NCI-H460 (cell line): ENCODE data around the gene BPHL. TPM values are rescaled to one million over a fixed set of nuclear protein-coding genes. Genes with fewer than 3 reads are reported as not detected.
"Not testable (repeated sequence)": the region's sequence is repeated elsewhere in the genome, so short reads cannot be mapped to it uniquely, and the experiment has no call there.

Source experiments
- DNase-seq: peaks from one replicate; pipeline ENCODE4 v3.0.0-alpha.2; 2016; ENCODE audit warnings: low read depth; ENCODE audit errors: extremely low read depth
- total RNA-seq: library from RNA; depleted of rRNA; stranded (reverse); fragments of >200 nt; shearing (Covaris generic); gene quantifications from 2 replicates; pipeline ENCODE4 v1.2.3, GENCODE V29; 2014

Gene BPHL
- total RNA-seq, 1 experiment from 2014 or later = 14.9 TPM

DNA sequence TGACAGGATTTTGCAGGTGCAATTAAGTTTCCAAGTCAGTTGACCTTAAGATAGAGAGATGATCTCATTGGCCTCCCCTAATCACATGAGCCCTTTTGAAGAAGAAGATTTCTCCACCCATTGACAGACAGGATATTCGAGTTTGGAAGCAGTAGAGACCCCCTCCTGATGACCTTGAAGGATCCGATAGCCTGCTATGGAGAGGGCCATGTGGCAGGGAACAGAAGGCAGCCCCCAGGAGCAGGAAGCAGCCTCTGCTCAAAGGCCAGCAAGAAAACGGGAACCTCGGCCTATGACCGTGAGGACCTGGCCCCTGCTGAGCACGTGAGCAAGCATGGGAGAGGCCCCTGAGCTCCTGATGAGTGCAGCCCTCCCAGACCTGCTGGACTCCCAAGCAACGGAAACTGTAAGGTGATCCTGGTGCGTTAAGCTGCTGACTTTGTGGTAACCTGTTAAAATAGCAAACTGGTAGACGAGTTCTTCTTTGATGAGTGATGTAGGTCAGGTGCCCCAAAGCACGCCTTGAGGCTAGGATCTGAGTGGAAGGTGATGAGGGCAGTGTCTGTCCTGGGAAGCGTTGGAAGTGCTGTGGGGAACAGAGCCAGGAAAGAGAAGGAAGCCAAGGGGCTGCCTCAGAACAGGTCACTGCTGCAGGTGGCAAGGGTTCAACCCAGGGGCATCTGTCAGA is 57.3 kb downstream of the BPHL start:
- no peak for DNase-seq

DNA sequence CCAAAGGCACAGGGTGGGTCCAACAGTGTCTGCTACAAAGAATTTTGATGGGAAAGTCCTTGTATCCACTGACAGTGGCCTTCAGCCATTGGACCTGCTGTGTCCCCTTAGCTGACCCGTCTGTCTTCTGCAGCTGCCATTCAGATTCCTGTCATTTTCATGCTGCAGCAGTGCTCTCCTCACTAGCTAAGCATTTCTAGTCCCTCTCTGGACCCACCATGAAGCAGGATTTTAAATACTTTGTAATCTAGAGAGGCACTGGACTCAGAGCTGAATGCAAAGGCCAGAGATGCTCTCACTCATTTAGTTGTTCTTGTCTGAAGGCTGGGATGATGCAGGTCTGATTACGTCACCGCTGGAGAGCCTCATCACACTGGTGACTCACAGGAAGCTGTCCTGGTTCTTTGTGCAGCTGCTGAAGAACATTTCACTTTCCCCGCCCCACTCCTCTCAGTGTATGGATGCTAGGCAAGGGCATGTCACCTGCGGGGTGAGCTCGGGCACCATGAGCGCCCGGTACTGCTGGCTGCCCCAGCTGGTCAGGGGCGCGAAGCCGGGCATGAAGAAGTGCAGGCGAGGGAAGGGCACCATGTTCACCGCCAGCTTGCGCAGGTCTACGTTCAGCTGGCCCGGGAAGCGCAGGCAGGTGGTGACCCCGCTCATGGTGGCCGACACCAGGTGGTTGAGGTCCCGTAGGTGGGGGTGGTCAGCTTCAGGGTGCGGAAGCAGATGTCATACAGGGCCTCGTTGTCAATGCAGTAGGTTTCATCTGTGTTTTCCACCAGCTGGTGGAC is 58.2 kb downstream of the BPHL start:
- DNase-seq = peak; percentile 72

DNA sequence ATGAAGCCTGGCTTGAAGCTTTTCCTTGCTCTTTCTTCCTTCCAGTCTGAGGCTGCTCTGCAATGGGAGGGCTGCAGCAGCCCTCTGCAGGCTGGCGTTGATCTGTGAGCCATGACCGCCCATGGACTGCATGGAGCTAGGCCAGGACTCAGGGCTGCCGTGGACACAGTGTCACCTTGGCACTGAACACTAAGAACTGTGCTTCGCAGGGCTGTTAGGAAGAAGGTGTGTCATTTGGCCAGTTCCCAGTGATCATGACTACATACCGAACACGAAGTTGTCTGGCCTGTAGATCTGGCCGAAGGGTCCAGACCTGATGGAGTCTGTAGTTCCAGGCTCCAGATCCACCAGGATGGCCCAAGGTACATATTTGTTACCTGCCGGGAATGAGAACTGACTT is 60.2 kb downstream of the BPHL start:
- not testable (repeated sequence) for DNase-seq

DNA sequence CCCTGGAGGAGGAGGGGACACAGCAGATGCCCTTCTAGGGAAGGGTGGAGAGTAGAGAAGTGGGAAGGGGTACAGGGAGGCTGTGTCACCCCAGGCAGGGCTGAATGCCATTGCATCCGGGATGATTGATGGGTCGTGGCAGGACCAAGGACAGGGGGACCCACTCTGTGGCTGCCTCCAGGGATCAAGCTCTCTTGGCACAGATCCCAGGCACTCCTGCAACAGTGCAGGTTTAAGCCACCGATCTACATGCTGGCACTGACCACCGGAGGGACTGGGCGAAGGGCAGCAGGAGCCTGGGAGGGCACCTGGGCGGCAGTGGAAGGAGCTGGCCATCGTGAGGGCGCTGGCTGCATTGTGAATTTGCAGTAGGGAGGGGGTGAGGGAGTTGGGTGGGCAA is 61.4 kb downstream of the BPHL start:
- not testable (repeated sequence) for DNase-seq

DNA sequence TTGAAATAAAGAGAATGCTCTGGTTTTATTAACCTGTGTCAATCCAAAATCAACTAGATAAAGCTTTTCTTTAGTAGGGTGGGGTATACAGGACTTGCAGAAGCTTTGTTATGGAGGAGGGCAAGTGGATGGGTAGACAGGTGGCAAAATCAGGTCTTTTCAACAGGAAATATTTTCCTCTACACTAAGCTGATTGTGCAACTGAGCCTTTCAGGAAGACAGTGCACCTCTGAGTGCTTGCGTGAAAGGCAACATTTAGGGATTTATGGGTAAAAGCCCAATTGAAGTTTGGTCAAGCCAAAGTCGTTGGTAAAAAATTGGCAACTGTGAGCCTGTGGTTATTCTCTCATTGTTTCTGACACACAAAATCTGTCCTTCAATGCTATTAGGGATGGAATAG is 62.6 kb downstream of the BPHL start:
- DNase-seq = no peak

DNA sequence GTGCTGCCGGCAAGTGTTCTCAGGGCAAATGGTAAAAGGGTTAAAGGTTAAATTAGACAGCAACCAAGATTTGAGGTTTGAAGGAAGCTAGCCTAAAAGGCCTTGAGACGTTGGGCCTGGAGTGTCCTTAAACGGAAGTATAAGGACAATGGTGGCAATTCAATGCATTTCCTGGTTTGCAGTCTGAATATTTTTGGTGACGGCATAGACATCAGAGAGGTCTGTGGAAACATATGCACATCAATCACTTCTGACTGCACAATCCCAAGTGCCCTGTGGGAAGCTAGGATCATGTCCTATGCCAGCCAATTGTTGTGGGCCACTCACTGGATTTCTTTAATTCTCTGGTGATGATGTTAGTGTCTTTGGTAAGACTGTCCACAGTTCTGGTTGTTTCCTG is 64.6 kb downstream of the BPHL start:
- no peak for DNase-seq

DNA sequence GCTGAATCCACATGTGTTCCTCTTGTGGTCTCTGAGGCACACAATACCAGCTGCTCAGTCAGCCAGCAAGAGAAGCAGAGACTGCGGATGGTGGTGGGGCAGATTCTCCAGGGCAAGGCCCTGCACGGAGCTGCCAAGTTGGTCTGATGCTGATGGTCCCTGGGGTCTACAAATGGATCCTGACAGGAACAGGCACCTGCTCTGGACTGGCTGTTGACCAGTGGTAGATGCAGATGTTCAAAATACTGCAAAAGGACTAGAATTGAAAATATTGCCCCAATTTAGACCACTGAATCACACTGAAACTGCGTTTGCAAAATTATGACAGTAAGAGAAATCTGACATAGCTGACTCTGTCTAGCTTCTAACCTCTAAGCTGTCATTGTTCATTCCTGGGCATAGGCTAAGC is 68.5 kb downstream of the BPHL start:
- no peak for DNase-seq

DNA sequence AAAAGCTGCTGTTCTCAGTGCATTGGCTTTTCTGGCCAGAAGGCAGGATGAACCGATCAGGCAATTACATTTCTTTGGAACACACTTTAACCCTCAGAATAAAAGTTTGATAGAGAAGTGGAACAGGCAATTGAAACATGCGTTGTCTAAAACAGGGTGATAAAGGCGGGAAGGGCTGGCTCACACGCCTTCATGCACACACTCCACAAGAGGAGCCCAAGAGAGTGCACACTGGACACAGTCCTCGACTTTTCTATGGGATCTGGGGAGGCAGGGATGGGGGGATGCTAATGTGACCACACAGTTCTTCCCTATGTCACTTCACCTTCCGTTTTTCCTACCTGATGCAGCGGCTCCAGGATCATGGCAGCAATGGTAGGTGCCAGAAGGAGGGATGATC is 69.8 kb downstream of the BPHL start:
- no peak for DNase-seq

DNA sequence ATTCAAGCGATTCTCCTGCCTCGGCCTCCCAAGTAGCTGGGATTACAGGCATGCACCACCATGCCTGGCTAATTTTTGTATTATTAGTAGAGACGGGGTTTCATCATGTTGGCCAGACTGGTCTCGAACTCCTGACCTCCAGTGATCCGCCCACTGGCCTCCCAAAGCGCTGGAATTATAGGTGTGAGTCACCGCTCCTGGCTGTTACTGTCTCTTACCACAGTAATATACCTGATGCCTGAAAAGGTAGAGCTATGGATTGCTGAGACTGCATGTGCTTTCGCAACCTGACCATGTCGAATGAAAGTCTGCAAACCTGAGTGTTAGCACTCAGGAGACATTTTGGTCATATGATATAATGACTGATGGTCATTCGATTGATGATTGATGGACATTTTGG is 70.7 kb downstream of the BPHL start:
- not testable (repeated sequence) for DNase-seq

DNA sequence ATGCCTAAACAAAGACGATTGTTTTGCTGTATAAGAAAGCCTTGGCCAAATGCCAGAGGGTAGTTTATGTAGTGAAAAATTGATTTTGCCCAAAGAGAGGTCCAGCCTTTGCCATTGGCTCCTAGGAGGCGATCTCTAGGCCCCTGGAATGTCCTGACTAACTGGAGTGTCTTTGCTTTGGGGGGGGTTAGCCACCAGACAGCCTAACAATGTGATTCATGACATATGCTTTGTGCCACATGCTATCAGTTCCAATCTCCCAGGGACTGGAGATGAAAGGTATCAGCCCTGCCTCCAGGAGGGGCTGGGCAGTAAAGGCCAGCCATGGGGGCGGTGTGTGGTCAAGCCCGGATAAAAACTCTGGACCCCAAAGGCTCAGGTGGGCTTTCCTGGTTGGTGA is 71.5 kb downstream of the BPHL start:
- DNase-seq = no peak

DNA sequence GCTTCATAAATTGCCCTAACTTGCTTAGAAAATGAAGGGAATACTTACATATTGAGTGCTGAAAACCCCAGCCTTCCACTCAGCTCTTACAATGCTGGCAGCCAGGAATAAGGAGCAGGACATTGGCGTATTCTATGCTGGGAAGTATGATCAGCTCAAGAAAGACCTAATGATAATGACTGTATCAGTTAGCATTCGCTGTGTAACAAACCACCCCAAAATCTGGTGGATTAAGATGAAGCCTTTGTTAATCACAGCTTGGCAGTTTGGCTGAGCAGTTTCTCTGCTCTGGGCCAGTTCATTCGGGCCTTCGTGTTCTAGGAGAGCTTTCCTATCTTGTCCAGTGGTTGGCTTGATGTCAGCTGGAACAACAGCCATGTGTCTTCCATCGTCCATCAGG is 72.3 kb downstream of the BPHL start:
- no peak for DNase-seq

DNA sequence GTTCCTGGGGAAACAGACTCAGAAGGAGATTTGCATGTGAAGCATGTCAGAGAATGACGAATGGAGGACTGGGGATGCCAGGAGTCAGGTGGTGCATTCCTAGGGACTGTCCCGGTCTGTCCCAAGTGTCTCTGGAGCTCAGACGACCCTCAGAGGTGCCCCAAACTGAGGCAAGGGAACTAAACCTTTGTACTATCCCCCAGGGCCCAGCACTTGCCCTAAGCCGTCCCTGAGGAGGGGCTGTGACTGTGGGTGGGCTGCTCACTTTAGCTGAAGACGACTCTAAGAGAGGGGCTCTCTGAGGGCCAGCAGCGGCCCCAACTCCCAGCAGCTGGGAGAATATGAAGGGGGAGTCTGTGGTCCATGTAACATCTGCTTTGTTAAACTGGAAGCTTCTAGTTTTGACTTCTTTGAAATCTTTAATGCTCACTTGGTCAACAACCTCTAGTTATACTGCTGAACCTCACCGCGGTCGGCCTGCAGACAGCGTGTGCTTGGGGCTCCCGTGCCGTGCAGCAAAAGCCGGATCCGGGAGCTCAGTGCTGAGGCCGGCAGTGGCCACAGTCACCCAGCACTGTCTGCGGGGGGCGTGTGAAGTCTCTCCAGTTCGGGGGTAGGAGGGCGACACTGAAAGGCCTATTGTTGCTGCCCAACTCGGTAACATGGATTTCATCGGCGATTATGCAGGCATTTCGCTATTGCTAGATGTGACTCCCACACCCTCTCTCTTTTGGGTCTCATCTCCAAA is 74.8 kb downstream of the BPHL start:
- no peak for DNase-seq

DNA sequence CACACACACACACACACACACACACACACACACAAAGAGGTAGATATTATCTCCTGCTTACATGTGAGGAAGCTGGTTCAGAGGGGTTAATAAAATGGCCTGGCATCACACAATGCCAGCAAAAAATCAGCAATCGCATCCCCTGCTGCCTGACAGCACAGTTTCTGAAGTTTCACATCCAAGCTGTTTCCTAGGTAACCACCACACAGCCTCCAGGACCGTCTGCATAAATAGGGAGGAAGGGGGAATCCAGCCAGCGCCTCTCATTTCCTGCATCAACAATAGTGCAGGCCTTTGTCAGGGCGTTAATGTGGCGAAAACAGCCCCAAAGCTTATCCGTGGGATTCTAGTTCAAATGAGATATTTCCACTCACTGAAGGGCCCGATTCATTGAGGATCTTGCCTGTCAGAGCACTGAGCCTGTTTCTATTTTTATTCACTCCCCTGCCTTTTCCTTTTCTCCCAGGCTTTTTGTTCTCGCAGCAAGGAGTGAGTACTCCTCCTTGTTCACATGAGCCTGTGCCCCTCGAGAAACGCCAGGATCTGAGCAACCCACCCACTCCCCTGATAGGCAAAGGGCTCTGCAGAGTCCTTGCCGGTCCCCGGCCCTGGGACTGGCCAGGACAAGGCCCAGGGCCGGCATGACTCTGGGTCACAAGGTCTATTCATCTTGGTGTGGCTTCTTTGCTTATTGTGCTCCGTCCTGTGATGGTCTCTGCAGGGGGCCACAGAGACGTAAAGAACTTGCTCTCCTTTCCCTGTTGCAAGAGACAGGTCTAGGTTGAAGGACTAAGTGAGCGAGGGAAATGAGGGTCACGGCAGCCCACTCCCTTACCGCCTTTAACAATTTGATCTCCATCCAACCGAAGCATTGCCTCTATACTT is 76.3 kb downstream of the BPHL start:
- DNase-seq = no peak

DNA sequence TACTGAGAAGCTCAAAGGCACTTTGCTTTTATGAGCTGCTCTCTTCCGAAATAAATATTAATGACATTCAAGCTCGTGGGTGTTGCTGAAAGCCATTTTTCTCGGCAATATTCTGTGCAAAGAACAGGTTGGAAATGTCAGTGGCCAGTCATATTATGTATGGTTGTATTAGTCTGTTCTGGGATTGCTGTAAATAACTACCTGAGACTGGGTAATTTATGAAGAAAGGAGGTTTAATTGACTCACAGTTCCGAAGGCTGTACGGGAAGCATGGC is 76.8 kb downstream of the BPHL start:
- no peak for DNase-seq

DNA sequence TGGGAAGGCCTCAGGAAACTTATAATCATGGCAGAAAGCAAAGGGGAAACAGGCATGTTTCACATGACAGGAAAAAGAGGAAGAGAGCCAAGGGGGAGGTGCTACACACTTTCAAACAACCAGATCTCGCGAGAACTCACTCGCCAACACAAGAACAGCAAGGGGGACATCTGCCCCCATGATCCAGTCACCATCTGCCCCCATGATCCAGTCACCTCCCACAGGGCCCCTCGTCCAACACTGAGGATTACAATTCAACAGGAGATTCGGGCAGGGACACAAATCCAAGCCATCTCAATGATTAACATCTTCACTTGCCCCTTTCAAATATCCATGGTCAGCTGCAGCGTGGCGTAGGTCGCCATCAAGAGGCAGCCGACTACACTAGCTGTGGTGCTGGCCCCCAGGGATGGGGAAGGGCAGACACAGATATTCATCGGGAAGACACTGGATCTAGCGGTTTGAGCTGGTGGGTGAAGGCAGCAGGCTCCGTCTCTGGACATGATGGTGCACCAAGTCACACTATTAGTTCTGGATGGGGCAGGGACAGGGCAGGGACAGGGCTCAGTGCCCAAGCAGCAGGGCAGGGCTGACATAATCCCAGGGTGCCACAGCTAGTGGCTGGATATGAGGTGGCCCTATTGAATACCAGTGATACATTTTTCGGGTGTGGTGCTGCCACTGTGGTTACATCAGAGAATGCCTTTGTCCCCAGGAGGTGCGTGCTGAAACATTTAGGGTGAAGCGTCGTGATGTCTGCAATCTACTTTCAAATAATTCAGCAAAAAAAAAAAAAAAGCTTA is 77.4 kb downstream of the BPHL start:
- no peak for DNase-seq

DNA sequence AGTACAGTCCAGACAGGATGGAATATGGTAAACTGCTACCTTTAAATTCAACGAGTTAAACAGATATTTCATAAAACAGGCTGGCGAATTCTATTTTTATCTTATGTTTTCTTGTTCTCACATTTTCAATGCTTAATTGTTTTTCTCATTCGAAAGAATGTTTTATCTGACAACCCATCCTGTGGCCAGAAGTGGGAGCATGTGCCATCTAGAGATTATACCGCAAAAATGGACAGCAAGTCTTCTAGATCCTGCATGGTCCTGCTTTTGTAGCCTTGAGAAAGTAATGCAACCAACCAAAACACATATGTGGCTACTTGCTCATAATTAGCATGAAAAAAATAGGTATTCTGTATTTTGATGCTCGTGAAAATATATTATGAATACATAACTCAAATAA is 78.3 kb downstream of the BPHL start:
- no peak for DNase-seq

DNA sequence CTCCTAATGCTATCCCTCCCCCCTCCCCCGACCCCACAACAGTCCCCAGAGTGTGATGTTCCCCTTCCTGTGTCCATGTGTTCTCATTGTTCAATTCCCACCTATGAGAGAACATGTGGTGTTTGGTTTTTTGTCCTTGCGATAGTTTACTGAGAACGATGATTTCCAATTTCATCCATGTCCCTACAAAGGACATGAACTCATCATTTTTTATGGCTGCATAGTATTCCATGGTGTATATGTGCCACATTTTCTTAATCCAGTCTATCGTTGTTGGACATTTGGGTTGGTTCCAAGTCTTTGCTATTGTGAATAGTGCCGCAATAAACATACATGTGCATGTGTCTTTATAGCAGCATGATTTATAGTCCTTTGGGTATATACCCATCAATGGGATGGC is 79.2 kb downstream of the BPHL start:
- not testable (repeated sequence) for DNase-seq

DNA sequence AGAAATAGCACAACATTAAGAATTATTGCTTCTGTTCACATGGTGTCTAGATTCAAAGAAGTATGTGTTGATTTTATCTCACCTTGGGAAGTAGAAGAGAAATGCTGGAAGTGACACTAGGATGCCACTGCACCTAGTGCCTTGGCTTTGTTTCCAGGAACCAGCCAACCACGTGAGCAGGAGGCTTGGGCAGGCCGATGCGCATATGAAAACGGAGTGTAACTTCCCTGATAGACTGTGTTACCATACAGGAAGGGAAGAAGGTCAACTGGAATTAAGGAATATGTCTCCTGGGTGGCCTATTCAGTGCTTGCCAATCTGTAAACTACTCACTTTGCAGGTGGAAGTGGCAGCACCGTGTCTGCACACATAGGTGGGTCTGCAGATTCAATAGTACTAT is 80.9 kb downstream of the BPHL start:
- DNase-seq = no peak

DNA sequence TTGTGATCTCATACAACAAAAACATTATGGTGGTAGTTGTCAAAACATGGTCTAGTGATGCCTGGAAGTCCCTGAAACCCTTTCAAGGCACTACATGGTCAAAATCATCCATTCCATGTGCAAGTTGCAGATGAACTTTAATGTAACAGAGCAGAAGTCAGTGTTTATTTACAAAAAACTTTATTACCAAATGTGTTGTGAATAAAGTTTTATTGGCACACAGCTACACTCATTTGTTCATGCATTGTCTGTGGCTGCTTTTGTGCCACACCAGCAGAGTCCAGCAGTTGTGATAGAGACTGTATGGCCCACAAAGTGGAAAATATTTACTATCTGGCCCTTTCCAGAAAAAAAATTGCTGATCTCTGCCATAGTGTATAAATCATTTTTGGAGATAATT is 82.2 kb downstream of the BPHL start:
- no peak for DNase-seq

DNA sequence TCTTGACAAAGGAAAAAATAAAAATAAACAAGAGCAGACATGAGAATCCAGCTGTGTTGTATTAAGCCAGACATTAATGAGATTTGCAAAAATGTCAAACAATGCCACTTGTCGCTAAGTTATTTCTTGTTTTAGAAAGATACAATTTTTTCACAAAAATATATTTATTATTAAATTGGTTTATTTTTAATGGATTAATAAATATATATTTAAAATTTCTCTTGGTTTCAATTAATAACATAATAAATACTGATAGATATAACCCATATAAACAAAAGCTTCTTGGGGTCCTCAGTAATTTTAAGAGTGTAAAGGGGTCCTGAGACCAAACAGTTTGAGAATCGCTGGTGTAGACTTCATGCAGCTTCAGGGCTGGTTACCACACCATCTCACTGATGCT is 82.9 kb downstream of the BPHL start:
- no peak for DNase-seq
